Erythroblast (primary cell): ENCODE measurements around the gene LCORL.

Experiments
- GATA1 ChIP-seq: IDR thresholded peaks from 2 replicates; pipeline ENCODE4 v1.6.1; 2011; ENCODE audit warnings: low read depth, mild to moderate bottlenecking, control low read depth, low read length, moderate library complexity
- POLR2A ChIP-seq: IDR thresholded peaks from 2 replicates; pipeline ENCODE4 v1.6.1; 2011; ENCODE audit warnings: mild to moderate bottlenecking, low read length

- TF ChIP-seq POLR2A, result no peak
- no peak for TF ChIP-seq GATA1
Measured at GRCh38 chr4:17811078-17811603, 210.4 kb downstream of the LCORL start.
